K562 (cell line): ENCODE data around the gene HPCAL1. TPM values are rescaled to one million over a fixed set of nuclear protein-coding genes. Genes with fewer than 3 reads are reported as not detected.

Source experiments
- ATAC-seq: fragments of 200-7000 bp; cut with Tn5 transposase; 3 replicates; pipeline ENCODE4 v1.9.1; 2020; ENCODE audit warnings: moderate library complexity
- BruUV-seq: library from RNA; stranded (reverse); fragments of 400-500 nt; replicated peaks from 2 replicates; lab custom pipeline; 2021; lab: Mats Ljungman, UMichigan
- CTCF ChIA-PET: fragments of 300-600 bp; formaldehyde crosslinking; extraction: SDS; loops from one replicate; lab custom pipeline; 2021; ENCODE audit warnings: low intra/inter-chr PET ratio; lab: Yijun Ruan, JAX
- POLR2A ChIA-PET: fragments of 300-600, 350-650 bp; sonication (Branson Sonifier 250); formaldehyde crosslinking; extraction: SDS; loops from one replicate; lab custom pipeline; 2021; ENCODE audit warnings: antibody characterized with exemption, inconsistent platforms; lab: Yijun Ruan, JAX
- DNase-seq, 4 experiments: peaks; one replicate each; pipeline versions ENCODE4 v3.0.0 to v3.0.0-alpha.2; 2011 to 2018; ENCODE audit warnings: low spot score in 3 of 4, mixed read lengths in 3 of 4; ENCODE audit errors: extremely low read depth in 1 of 4
- FAIRE-seq: peaks from 2 replicates; lab custom pipeline; 2011; peaks lifted over from hg19 to GRCh38; lab: Jason Lieb, UNC
- H2AFZ ChIP-seq: 2 replicates; pipeline ENCODE4 v1.6.0; 2011; ENCODE audit warnings: low read depth, low read length, control low read depth, inconsistent platforms
- H3K27ac ChIP-seq: fragments of 200-600 bp; 3 replicates; pipeline ENCODE4 v1.8.0; 2011; ENCODE audit warnings: low read depth, mild to moderate bottlenecking, control low read depth, inconsistent platforms, low read length, moderate library complexity, mixed read lengths; ENCODE audit errors: extremely low read depth
- H3K27me3 ChIP-seq, 2 experiments: fragments of 300-600 bp in 1 of 2; 2 replicates in 1 of 2; 3 replicates in 1 of 2; pipeline versions ENCODE4 v1.6.0 to v1.8.0; 2011; ENCODE audit warnings: inconsistent platforms in 2 of 2, low read length in 2 of 2, mild to moderate bottlenecking in 1 of 2, mixed read lengths in 1 of 2, moderate library complexity in 1 of 2; ENCODE audit not compliant: control insufficient read depth in 2 of 2, insufficient read depth in 2 of 2
- H3K36me3 ChIP-seq: fragments of 300-600 bp; 3 replicates; pipeline ENCODE4 v1.8.0; 2011; ENCODE audit warnings: mild to moderate bottlenecking, low read length, inconsistent platforms; ENCODE audit not compliant: control insufficient read depth, insufficient read depth
- H3K4me1 ChIP-seq, 2 experiments: fragments of 200-600 bp in 1 of 2; replicated peaks in 1 of 2; 2 replicates in 1 of 2; 3 replicates in 1 of 2; pipeline versions ENCODE4 v1.5.1 to v1.8.0; 2011; ENCODE audit warnings: inconsistent platforms in 2 of 2, low read length in 2 of 2, mild to moderate bottlenecking in 1 of 2, mixed read lengths in 1 of 2, moderate library complexity in 1 of 2; ENCODE audit not compliant: control insufficient read depth in 2 of 2, insufficient read depth in 2 of 2
- H3K4me2 ChIP-seq: 2 replicates; pipeline ENCODE4 v1.6.1; 2011; ENCODE audit warnings: low read length, control low read depth, inconsistent platforms, mixed read lengths; ENCODE audit not compliant: insufficient read depth
- H3K4me3 ChIP-seq: fragments of 200-600 bp; sonication (generic), shearing (Covaris generic); 2 replicates; pipeline ENCODE4 v1.5.1; 2016; ENCODE audit warnings: control low read depth, inconsistent platforms
- H3K79me2 ChIP-seq: fragments of 200-600 bp; 3 replicates; pipeline ENCODE4 v1.8.0; 2011; ENCODE audit warnings: low read length, inconsistent platforms; ENCODE audit not compliant: control insufficient read depth, insufficient read depth
- H3K9ac ChIP-seq, 2 experiments: 2 replicates each; pipeline versions ENCODE4 v1.6.0 to v1.6.1; 2011; ENCODE audit warnings: low read depth in 2 of 2, low read length in 2 of 2, control low read depth in 1 of 2, inconsistent platforms in 1 of 2, mild to moderate bottlenecking in 1 of 2, mixed read lengths in 1 of 2; ENCODE audit not compliant: insufficient read depth in 1 of 2
- H3K9me1 ChIP-seq: one replicate; pipeline ENCODE4 v1.6.0; 2011; ENCODE audit warnings: inconsistent platforms, mild to moderate bottlenecking, low read length, moderate library complexity; ENCODE audit not compliant: control insufficient read depth, insufficient read depth
- H3K9me3 ChIP-seq: replicated peaks from 2 replicates; pipeline ENCODE4 v1.5.1; 2011; ENCODE audit warnings: low read depth, low read length, inconsistent platforms; ENCODE audit not compliant: control insufficient read depth, insufficient read depth
- H4K20me1 ChIP-seq: replicated peaks from 2 replicates; pipeline ENCODE4 v1.6.1; 2011; ENCODE audit warnings: low read length, inconsistent platforms, mixed read lengths; ENCODE audit not compliant: control insufficient read depth, insufficient read depth
- CBX1 ChIP-seq: sonication (generic); IDR thresholded peaks from 2 replicates; pipeline ENCODE4 v1.6.1; 2016; ENCODE audit warnings: antibody characterized with exemption, low read depth, mild to moderate bottlenecking
- CCNT2 ChIP-seq: IDR thresholded peaks from 2 replicates; pipeline ENCODE4 v1.6.1; 2011; ENCODE audit warnings: borderline replicate concordance, low read depth, mild to moderate bottlenecking, moderate library complexity, mixed read lengths, low read length; ENCODE audit not compliant: insufficient read length; ENCODE audit errors: extremely low read depth
- KDM5B ChIP-seq: fragments of 200-600 bp; sonication (generic); IDR thresholded peaks from 2 replicates; pipeline ENCODE4 v1.6.1; 2012; ENCODE audit warnings: low read depth, mild to moderate bottlenecking, moderate library complexity, low read length, control low read depth, inconsistent platforms; ENCODE audit not compliant: insufficient replicate concordance
- MIER1 ChIP-seq: fragments of 450-650 bp; IDR thresholded peaks from 2 replicates; pipeline ENCODE4 v1.6.1; 2016; ENCODE audit warnings: antibody characterized with exemption, mild to moderate bottlenecking, low read depth
- NEUROD1 ChIP-seq: fragments of 150-350 bp; IDR thresholded peaks from 2 replicates; pipeline ENCODE4 v1.6.1; 2014; ENCODE audit warnings: borderline replicate concordance, low read length, low read depth; ENCODE audit not compliant: partially characterized antibody
- RAD51 ChIP-seq: fragments of 450-650 bp; IDR thresholded peaks from 2 replicates; pipeline ENCODE4 v1.7.1; 2016; ENCODE audit warnings: low read depth, mild to moderate bottlenecking, borderline replicate concordance
- SMARCB1 ChIP-seq: IDR thresholded peaks from 2 replicates; pipeline ENCODE4 v1.6.1; 2011; ENCODE audit warnings: improper control_type of control experiment, low read depth; ENCODE audit not compliant: insufficient read length
- SP1 ChIP-seq: sonication (generic); formaldehyde crosslinking; IDR thresholded peaks from 2 replicates; pipeline ENCODE4 v1.8.1; 2022; ENCODE audit warnings: mild to moderate bottlenecking, missing genetic modification reagents
- ZNF174 ChIP-seq: fragments of 250-450 bp; sonication (Bioruptor Pico); IDR thresholded peaks from 2 replicates; pipeline ENCODE4 v1.4.0; 2020; ENCODE audit warnings: mild to moderate bottlenecking
- ZNF764 ChIP-seq: fragments of 250-450 bp; sonication (Bioruptor Pico); IDR thresholded peaks from 2 replicates; pipeline ENCODE4 v1.4.0; 2020; ENCODE audit warnings: low read depth, mild to moderate bottlenecking, moderate library complexity
- WGBS: fragments of 100-300 bp; shearing (Covaris generic); methylation state at CpG from one replicate; pipeline ENCODE4 v1.1.6; 2016; ENCODE audit warnings: low coverage, mixed read lengths; ENCODE audit not compliant: insufficient coverage; ENCODE audit errors: missing lambda C conversion rate; 5-methylcytosine and 5-hydroxymethylcytosine counted together
- in situ Hi-C: fragments of 300-500 bp; cut with MboI; formaldehyde crosslinking; loops from 4 replicates; pipeline ENCODE4 v1.15.0; 2018; ENCODE audit warnings: inconsistent platforms, mixed read lengths
- intact Hi-C: fragments of 100-400 bp; cut with micrococcal nuclease; formaldehyde crosslinking; loops from 2 replicates; pipeline ENCODE4 v1.14.2; 2022
- polyA plus RNA-seq, 8 experiments: library from polyadenylated mRNA; depleted of rRNA in 4 of 8; stranded (reverse) in 5 of 8; unstranded in 3 of 8; fragments of >200 nt; fragmentation: Nextera tagmentation in 2 of 8; fragmentation: Illumina TruSeq in 1 of 8; extraction: Ambion mirVana in 2 of 8; extraction: Trizol in 1 of 8; gene quantifications; 2 replicates each; pipeline versions ENCODE4 v1.2.1 to v1.2.3, GENCODE V29; 2011 to 2014; ENCODE audit warnings: inconsistent platforms in 1 of 8, missing spikeins in 1 of 8
- total RNA-seq, 7 experiments: library from RNA; depleted of rRNA in 6 of 7; stranded (reverse); fragments of >200 nt in 6 of 7; fragmentation: Illumina TruSeq in 2 of 7; extraction: Trizol in 2 of 7; gene quantifications; 2 replicates each; pipeline versions ENCODE4 v1.2.1 to v1.2.3, GENCODE V29; 2011 to 2021; ENCODE audit warnings: low replicate concordance in 1 of 7
- TF ChIP-seq, protein P1 (sequence below): fragments of 200-800 bp; sonication (Bioruptor generic); IDR thresholded peaks from 2 replicates; pipeline ENCODE4 v1.6.1; 2017; ENCODE audit warnings: missing genetic modification characterization, missing compliant biosample characterization
- TF ChIP-seq, protein P2 (sequence below): fragments of 250-450 bp; sonication (Bioruptor Pico); IDR thresholded peaks from 2 replicates; pipeline ENCODE4 v1.4.0; 2020; ENCODE audit warnings: mild to moderate bottlenecking, moderate library complexity
- TF ChIP-seq, protein P3 (sequence below): fragments of 450-650 bp; IDR thresholded peaks from 2 replicates; pipeline ENCODE4 v1.6.1; 2016; ENCODE audit warnings: borderline replicate concordance

Gene HPCAL1
- total and polyA plus RNA-seq, 9 of the 15 experiments (the other 6 are each of a cell fraction or from before 2014, with no cell fraction given): 2.7 to 65.5 (median 23.9) TPM

DNA sequence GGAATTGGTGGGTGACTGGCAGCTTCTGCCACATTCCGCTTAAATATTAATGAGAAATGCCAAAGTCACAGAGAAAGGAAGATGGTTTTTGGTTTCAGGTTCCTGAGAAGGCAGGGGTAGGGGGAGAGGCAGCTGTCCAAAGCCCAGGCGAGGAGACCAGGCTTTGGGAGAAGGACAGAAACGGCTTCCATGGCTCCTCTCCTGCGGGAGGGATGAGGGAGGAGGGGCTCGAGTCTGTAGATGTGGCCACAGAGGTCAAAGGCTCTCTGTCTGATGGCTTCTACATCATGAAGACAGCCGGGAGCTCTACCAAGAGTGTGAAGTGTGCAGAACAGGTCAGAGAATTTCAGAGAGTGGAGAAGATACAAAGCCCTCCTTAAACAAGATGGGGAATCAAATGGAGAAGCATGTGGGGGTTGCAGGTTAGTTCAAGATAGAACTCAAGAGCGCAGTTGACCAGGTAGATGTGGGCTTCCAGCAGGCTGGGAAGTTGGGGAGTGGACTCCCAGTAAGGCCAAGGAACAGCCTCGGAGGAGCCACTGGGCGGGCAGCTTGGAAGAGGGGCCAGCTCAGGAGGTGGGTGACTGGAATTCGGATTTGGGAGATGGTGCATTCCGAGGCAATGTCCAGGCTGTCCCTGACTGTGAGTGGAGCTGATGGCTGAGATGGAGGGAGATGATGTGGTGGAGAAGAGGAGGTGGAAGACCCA, 23.8 kb upstream of the HPCAL1 start (continued):
- TF ChIP-seq, protein P1, sequence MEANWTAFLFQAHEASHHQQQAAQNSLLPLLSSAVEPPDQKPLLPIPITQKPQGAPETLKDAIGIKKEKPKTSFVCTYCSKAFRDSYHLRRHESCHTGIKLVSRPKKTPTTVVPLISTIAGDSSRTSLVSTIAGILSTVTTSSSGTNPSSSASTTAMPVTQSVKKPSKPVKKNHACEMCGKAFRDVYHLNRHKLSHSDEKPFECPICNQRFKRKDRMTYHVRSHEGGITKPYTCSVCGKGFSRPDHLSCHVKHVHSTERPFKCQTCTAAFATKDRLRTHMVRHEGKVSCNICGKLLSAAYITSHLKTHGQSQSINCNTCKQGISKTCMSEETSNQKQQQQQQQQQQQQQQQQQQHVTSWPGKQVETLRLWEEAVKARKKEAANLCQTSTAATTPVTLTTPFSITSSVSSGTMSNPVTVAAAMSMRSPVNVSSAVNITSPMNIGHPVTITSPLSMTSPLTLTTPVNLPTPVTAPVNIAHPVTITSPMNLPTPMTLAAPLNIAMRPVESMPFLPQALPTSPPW (CRISPR knock-in tag): peak; percentile 41
- TF ChIP-seq KDM5B: peak; percentile 15
- no peak for TF ChIP-seq MIER1
- TF ChIP-seq CBX1: peak; percentile 16; the same call in 1 of the 2 replicates

GRCh38 chr2:10279472-10279870, 23.2 kb upstream of the HPCAL1 start:
- H3K79me2 ChIP-seq: no peaks in the 10 kb centered on the region; the same call in 2 of the 3 replicates
- ChIA-PET CTCF (no interaction called here), POLR2A (interaction anchor here (0.6 to 1.1 kb wide), 4 partner anchors 22 to 209 kb away, joined by 3 to 5 read pairs (median 3); no protein-coding TSS in a partner anchor)
- no peaks in the 10 kb centered on the region for H3K9me3 ChIP-seq
- H3K27ac ChIP-seq: peak overlapping the region; percentile 74; the same call in 2 of the 3 replicates
- H3K9me1 ChIP-seq: no peaks in the 10 kb centered on the region
- H3K4me3 ChIP-seq: no peak overlapping the region
- in situ Hi-C loops (no loop called here), intact Hi-C loops (loop anchor here (2.0 to 5.0 kb wide), 2 partner anchors 23 to 53 kb away; partner anchors contain the start of gene HPCAL1)
- 72% methylated on average over 11 of the region's 11 CpGs for WGBS
- H3K27me3 ChIP-seq: no peaks in the 10 kb centered on the region
- TF ChIP-seq ZNF764 (CRISPR knock-in tag) (no peak), CCNT2 (no peak), SP1 (CRISPR knock-in tag) (no peak), NEUROD1 (no peak), ZNF174 (CRISPR knock-in tag) (no peak), RAD51 (no peak), SMARCB1 (no peak)
- TF ChIP-seq, protein P2, sequence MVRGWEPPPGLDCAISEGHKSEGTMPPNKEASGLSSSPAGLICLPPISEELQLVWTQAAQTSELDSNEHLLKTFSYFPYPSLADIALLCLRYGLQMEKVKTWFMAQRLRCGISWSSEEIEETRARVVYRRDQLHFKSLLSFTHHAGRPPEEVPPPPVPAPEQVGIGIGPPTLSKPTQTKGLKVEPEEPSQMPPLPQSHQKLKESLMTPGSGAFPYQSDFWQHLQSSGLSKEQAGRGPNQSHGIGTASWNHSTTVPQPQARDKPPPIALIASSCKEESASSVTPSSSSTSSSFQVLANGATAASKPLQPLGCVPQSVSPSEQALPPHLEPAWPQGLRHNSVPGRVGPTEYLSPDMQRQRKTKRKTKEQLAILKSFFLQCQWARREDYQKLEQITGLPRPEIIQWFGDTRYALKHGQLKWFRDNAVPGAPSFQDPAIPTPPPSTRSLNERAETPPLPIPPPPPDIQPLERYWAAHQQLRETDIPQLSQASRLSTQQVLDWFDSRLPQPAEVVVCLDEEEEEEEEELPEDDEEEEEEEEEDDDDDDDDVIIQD (CRISPR knock-in tag): no peak
- TF ChIP-seq, protein P3, sequence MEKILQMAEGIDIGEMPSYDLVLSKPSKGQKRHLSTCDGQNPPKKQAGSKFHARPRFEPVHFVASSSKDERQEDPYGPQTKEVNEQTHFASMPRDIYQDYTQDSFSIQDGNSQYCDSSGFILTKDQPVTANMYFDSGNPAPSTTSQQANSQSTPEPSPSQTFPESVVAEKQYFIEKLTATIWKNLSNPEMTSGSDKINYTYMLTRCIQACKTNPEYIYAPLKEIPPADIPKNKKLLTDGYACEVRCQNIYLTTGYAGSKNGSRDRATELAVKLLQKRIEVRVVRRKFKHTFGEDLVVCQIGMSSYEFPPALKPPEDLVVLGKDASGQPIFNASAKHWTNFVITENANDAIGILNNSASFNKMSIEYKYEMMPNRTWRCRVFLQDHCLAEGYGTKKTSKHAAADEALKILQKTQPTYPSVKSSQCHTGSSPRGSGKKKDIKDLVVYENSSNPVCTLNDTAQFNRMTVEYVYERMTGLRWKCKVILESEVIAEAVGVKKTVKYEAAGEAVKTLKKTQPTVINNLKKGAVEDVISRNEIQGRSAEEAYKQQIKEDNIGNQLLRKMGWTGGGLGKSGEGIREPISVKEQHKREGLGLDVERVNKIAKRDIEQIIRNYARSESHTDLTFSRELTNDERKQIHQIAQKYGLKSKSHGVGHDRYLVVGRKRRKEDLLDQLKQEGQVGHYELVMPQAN: no peak
- H3K4me1 ChIP-seq: peaks cover 53 to 56% of the 10 kb centered on the region in 2 experiments
- H3K9ac ChIP-seq: peak overlapping the region; percentile 33 to 70; a peak in 1 of 4 replicates
- no TSS peak for BruUV-seq
- H2AFZ ChIP-seq: peak overlapping the region; percentile 91; the same call in 1 of the 2 replicates
- H3K4me2 ChIP-seq: peak overlapping the region; percentile 66
- ATAC-seq (no peak), DNase-seq (no peak), FAIRE-seq (no peak)
- no peaks in the 10 kb centered on the region for H4K20me1 ChIP-seq
- H3K36me3 ChIP-seq: no peaks in the 10 kb centered on the region
